Subcutaneous adipose tissue (tissue), 4 donors: ENCODE measurements around the gene IFT57. TPM values are rescaled to one million over a fixed set of nuclear protein-coding genes. Genes with fewer than 3 reads are reported as not detected.

Experiments
- CTCF ChIP-seq: fragments of 450-650 bp; IDR thresholded peaks from one replicate; pipeline ENCODE4 v1.5.1; 2016; ENCODE audit warnings: low read depth, mild to moderate bottlenecking, control low read depth, antibody characterized with exemption, moderate library complexity
- total RNA-seq, 4 donors: library from RNA; depleted of rRNA; stranded (reverse); fragments of >200 nt; gene quantifications; one replicate each; pipeline ENCODE4 v1.1.0, GENCODE V29; 2016

IFT57 gene
- total RNA-seq, 4 donors from 2014 or later: 24.3 to 53.3 (median 34.4) TPM

- no peak for TF ChIP-seq CTCF
These were observed 20.6 kb upstream of the IFT57 start for GRCh38 chr3:108242776-108243175.

- no peak for TF ChIP-seq CTCF
These were observed 19.5 kb upstream of the IFT57 start for GRCh38 chr3:108241721-108242120.

DNA sequence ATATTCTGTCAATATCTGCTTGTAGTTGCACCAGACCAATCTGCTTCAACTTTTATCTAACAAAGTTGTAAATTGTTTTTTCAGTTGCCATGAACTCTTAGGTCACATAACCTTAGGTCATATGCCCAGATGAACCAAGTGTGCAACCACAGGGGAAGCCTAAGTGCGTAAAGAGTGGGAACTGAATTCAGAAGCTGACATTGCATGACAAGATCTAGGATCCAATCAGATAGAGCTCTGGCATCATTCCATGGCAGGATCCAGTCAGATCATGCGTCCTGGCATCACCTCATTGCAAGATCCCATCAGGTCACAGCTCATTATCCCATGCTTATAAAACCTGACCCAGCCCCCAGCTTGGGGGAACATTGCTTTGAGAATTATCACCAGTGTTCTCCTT, 18.9 kb upstream of the IFT57 start:
- TF ChIP-seq CTCF: no peak

- no peak for TF ChIP-seq CTCF
These were observed 16.9 kb upstream of the IFT57 start for GRCh38 chr3:108239082-108239481.

- no peak for TF ChIP-seq CTCF
These were observed 13.1 kb upstream of the IFT57 start for GRCh38 chr3:108235290-108235689.

GRCh38 chr3:108234387-108234957, 12.2 kb upstream of the IFT57 start:
- no peak for TF ChIP-seq CTCF

GRCh38 chr3:108228286-108228685, 6.1 kb upstream of the IFT57 start:
- TF ChIP-seq CTCF: no peak
